Hepatocyte (in vitro differentiated cells): Measurements from ENCODE around the gene SYPL2.
A peak's percentile ranks its signal among the peaks of the same experiment; 100 is the strongest.

Experiments
- EZH2 ChIP-seq: fragments of 200-600 bp; sonication (generic); IDR thresholded peaks from 2 replicates; pipeline ENCODE4 v1.6.1; 2016; ENCODE audit warnings: antibody characterized with exemption, mild to moderate bottlenecking, borderline replicate concordance
- EZH2phosphoT487 ChIP-seq: fragments of 200-600 bp; sonication (generic); IDR thresholded peaks from one replicate; pipeline ENCODE4 v1.6.1; 2018; ENCODE audit warnings: antibody characterized with exemption, mild to moderate bottlenecking, low read depth, moderate library complexity; ENCODE audit not compliant: unreplicated experiment, severe bottlenecking
- TF ChIP-seq, protein P1 (sequence below): fragments of 200-600 bp; sonication (generic); IDR thresholded peaks from 2 replicates; pipeline ENCODE4 v1.5.1; 2016; ENCODE audit warnings: antibody characterized with exemption, mild to moderate bottlenecking; ENCODE audit not compliant: poor library complexity

DNA sequence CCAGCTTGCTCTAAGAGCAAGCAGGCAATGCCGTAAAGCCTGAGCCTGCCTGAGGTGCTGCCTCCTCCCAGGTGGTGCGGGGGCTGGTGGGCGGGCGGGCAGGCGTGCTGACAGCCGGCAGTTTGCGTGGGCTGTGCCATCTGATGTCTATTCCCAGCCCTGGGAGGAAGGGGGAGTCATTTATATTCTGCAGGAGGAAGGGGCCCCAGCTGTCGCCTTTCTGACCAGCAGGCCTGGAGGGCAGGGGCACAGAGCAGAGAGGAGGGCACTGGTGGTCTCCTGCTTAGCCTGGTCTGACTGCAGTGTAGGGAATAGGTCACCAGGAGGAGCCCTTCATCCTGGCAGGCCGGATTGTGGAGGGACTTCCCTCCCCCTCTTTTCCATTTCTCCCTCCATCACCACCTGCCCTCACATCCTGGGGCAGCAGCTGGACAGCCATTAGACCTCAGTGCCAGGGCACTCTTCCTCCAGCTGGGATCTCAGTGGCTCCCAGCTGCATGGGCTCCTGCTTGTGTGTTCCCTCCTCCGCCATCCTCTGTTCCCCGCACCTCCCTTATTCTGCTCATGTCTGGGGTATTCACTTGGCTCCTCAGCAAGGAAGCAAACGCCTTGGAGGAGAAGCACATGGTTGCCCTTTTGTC lies 31.9 kb downstream of the SYPL2 start:
- TF ChIP-seq, protein P1, sequence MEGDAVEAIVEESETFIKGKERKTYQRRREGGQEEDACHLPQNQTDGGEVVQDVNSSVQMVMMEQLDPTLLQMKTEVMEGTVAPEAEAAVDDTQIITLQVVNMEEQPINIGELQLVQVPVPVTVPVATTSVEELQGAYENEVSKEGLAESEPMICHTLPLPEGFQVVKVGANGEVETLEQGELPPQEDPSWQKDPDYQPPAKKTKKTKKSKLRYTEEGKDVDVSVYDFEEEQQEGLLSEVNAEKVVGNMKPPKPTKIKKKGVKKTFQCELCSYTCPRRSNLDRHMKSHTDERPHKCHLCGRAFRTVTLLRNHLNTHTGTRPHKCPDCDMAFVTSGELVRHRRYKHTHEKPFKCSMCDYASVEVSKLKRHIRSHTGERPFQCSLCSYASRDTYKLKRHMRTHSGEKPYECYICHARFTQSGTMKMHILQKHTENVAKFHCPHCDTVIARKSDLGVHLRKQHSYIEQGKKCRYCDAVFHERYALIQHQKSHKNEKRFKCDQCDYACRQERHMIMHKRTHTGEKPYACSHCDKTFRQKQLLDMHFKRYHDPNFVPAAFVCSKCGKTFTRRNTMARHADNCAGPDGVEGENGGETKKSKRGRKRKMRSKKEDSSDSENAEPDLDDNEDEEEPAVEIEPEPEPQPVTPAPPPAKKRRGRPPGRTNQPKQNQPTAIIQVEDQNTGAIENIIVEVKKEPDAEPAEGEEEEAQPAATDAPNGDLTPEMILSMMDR: peak; percentile 42
- TF ChIP-seq EZH2 (no peak), EZH2phosphoT487 (no peak)
